Osteocyte (in vitro differentiated cells): Measurements from ENCODE around the gene ZNF165. TPM values are rescaled to one million over a fixed set of nuclear protein-coding genes. Genes with fewer than 3 reads are reported as not detected.

ENCODE experiments used
- DNase-seq: peaks from one replicate; pipeline ENCODE4 v3.0.0; 2021; ENCODE audit warnings: mixed read lengths; ENCODE audit not compliant: unreplicated experiment; ENCODE audit errors: extremely low spot score
- H3K27ac Mint-ChIP-seq: one replicate; pipeline ENCODE4 v1.8.0; 2021; ENCODE audit warnings: mild to moderate bottlenecking, mixed read lengths; ENCODE audit not compliant: unreplicated experiment
- H3K27me3 Mint-ChIP-seq: one replicate; pipeline ENCODE4 v1.8.0; 2021; ENCODE audit warnings: mixed read lengths; ENCODE audit not compliant: unreplicated experiment
- H3K36me3 Mint-ChIP-seq: one replicate; pipeline ENCODE4 v1.8.0; 2021; ENCODE audit warnings: mixed read lengths; ENCODE audit not compliant: unreplicated experiment
- H3K4me1 Mint-ChIP-seq: one replicate; pipeline ENCODE4 v1.8.0; 2021; ENCODE audit warnings: mixed read lengths; ENCODE audit not compliant: unreplicated experiment
- H3K4me3 Mint-ChIP-seq: one replicate; pipeline ENCODE4 v1.8.0; 2021; ENCODE audit warnings: mild to moderate bottlenecking, moderate library complexity, mixed read lengths; ENCODE audit not compliant: unreplicated experiment
- H3K9me3 Mint-ChIP-seq: one replicate; pipeline ENCODE4 v1.8.0; 2021; ENCODE audit warnings: mixed read lengths; ENCODE audit not compliant: unreplicated experiment
- CTCF ChIP-seq: fragments of 200-600 bp; sonication (generic); IDR thresholded peaks from 2 replicates; pipeline ENCODE4 v1.5.0; 2021; ENCODE audit warnings: antibody characterized with exemption, mild to moderate bottlenecking, moderate library complexity
- total RNA-seq: library from RNA; stranded (reverse); gene quantifications from 2 replicates; pipeline ENCODE4 v1.2.1, GENCODE V29; 2021

The ZNF165 gene
- total RNA-seq, 1 donor from 2014 or later, result 0.32 TPM

- Mint-ChIP-seq H3K4me3 (no peak overlapping the region), H3K36me3 (no peaks in the 10 kb centered on the region), H3K27ac (no peak overlapping the region), H3K27me3 (no peaks in the 10 kb centered on the region), H3K9me3 (no peaks in the 10 kb centered on the region), H3K4me1 (peaks cover 10% of the 10 kb centered on the region)
- TF ChIP-seq CTCF, result no peak
- no peak for DNase-seq
Measured at GRCh38 chr6:28107506-28107905, 27.1 kb downstream of the ZNF165 start.

- TF ChIP-seq CTCF, result no peak
- Mint-ChIP-seq H3K27me3 (no peaks in the 10 kb centered on the region), H3K4me1 (no peaks in the 10 kb centered on the region), H3K4me3 (no peak overlapping the region), H3K9me3 (no peaks in the 10 kb centered on the region), H3K36me3 (peaks cover 24% of the 10 kb centered on the region), H3K27ac (no peak overlapping the region)
- no peak for DNase-seq
Measured at GRCh38 chr6:28111964-28112363, 31.6 kb downstream of the ZNF165 start.

- no peaks in the 10 kb centered on the region for H3K4me1 Mint-ChIP-seq
Measured at GRCh38 chr6:28115799-28116198, 35.4 kb downstream of the ZNF165 start.

GRCh38 chr6:28117386-28118050 lies 37.1 kb downstream of the ZNF165 start:
- H3K27me3 Mint-ChIP-seq, result no peaks in the 10 kb centered on the region
- H3K9me3 Mint-ChIP-seq, result no peaks in the 10 kb centered on the region
- no peak overlapping the region for H3K4me3 Mint-ChIP-seq
- DNase-seq, result no peak
- H3K27ac Mint-ChIP-seq, result no peak overlapping the region
- H3K36me3 Mint-ChIP-seq, result peaks cover 44% of the 10 kb centered on the region
- TF ChIP-seq CTCF, result no peak
- no peaks in the 10 kb centered on the region for H3K4me1 Mint-ChIP-seq

More at GRCh38 chr6:28115799-28116198, 35.4 kb downstream of the ZNF165 start:
- no peak overlapping the region for H3K27ac Mint-ChIP-seq
- TF ChIP-seq CTCF, result no peak
- no peak for DNase-seq
- H3K9me3 Mint-ChIP-seq, result no peaks in the 10 kb centered on the region
- H3K36me3 Mint-ChIP-seq, result peaks cover 38% of the 10 kb centered on the region
- H3K4me3 Mint-ChIP-seq, result no peak overlapping the region
- no peaks in the 10 kb centered on the region for H3K27me3 Mint-ChIP-seq

- H3K36me3 Mint-ChIP-seq, result peaks cover 46% of the 10 kb centered on the region
- H3K27ac Mint-ChIP-seq, result no peak overlapping the region
- H3K4me3 Mint-ChIP-seq, result no peak overlapping the region
- TF ChIP-seq CTCF, result no peak
- no peaks in the 10 kb centered on the region for H3K27me3 Mint-ChIP-seq
- no peaks in the 10 kb centered on the region for H3K4me1 Mint-ChIP-seq
- DNase-seq, result no peak
- no peaks in the 10 kb centered on the region for H3K9me3 Mint-ChIP-seq
Measured at GRCh38 chr6:28118217-28118616, 37.8 kb downstream of the ZNF165 start.
